Epidermal melanocyte (primary cell): ENCODE measurements around the gene EFCAB8.
"Not testable (repeated sequence)": the region's sequence is repeated elsewhere in the genome, so short reads cannot be mapped to it uniquely, and the experiment has no call there.

Experiments used
- DNase-seq: peaks from one replicate; pipeline ENCODE4 v3.0.0; 2011; ENCODE audit warnings: low spot score; ENCODE audit not compliant: insufficient read length

Gene EFCAB8

GRCh38 chr20:32945710-32946221, 87.0 kb downstream of the EFCAB8 start:
- no peak for DNase-seq

- no peak for DNase-seq
These were observed 87.9 kb downstream of the EFCAB8 start for GRCh38 chr20:32946629-32947028.

GRCh38 chr20:32950539-32950938, 91.8 kb downstream of the EFCAB8 start:
- DNase-seq = not testable (repeated sequence)

GRCh38 chr20:32957459-32957858, 98.7 kb downstream of the EFCAB8 start:
- DNase-seq = no peak

DNA sequence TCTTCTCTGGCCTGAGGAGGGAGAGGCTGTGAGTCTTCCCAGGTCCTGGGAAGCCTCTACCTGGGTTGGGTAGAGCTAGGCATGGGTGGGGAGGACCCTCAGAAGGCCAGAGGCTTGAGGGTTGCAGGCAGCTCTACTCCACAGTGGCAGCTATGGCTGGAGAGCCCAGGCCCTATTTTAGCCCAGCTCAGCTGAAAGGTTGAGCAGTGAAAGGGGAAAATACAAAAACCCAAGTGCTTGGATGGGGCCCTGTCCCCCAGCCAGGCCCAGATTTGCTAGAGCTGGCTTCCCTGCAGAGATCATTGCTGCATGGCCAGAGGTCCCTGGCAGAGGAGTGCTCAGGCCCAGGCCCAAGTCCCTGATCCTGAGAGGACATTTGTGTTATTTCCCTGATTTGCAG, 99.9 kb downstream of the EFCAB8 start:
- DNase-seq = no peak

GRCh38 chr20:32959351-32960221, 100.9 kb downstream of the EFCAB8 start:
- DNase-seq = no peak

DNA sequence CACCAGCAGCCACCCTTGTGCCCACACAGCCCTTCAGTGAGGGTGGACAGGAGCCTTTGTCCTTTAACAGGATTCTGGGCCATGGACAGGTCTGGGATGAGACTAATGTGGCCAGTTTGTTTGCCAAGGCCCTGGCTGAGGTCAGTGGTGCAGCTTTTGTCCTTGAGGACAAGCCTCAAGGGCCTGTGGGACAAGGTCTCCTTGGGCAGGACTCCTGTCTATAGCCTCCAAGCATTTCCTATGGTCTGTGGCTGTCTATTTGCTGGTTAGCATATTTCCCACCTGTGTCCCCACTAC, 101.4 kb downstream of the EFCAB8 start:
- no peak for DNase-seq

DNA sequence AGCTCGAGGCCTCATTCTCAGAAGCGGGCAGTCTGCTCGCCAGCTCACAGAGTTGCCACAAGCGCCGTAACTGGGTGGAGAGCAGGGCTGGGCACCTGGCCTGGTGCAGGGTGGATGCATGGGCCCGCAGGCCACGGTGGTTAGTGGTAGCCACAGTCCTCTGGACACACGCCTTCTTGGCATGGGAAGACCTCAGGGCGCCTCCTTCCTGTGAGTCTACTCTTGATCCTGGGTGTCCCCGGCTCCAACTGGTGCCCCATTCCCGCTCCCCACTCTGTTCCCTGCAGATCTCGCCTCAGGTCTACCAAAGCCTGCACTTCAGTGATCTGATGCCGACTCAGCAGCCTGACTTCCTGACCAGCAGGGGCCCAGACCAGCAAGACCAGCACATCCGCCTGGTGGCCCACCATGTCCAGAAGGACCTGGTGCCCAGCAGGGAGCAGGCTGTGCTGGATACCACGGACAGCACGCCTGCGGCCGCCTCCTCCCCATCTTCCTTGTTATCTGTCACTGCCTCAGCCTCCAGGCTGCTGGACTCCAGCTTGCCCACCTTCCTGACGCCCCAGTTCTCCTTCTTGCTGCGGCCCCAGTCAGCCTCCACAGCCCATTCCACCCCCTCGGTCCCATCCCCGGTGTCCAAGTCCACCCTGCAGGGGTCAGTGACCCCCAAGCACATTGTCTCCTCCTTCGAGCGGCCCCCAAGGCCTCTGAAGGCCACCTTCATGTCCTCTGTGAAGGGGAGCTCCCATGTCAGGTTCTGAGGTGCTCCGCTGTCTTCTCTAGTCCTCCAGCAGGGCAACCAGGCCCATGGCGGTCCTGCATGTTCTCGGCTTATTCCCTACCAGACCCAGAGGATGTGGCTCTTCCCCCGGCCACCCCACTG, 102.4 kb downstream of the EFCAB8 start:
- DNase-seq = no peak

- no peak for DNase-seq
These were observed 103.3 kb downstream of the EFCAB8 start for GRCh38 chr20:32962053-32962452.

DNA sequence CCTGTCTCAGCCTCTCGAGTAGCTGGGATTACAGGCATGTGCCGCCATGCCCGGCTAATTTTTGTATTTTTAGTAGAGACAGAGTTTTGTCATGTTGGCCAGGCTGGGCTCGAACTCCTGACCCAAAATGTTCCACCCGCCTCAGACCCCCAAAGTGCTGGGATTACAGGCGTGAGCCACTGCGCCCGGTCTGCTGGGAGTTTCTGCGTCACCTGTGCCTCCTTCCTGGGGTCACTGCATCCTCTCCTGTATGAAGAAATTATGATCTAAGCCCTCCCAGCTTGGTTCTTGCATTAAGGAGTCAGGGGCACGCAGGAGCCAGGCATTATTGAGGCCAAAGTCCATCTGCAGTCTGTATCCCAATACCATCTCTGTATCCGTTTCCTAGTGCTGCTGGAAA, 103.9 kb downstream of the EFCAB8 start:
- DNase-seq = not testable (repeated sequence)

DNA sequence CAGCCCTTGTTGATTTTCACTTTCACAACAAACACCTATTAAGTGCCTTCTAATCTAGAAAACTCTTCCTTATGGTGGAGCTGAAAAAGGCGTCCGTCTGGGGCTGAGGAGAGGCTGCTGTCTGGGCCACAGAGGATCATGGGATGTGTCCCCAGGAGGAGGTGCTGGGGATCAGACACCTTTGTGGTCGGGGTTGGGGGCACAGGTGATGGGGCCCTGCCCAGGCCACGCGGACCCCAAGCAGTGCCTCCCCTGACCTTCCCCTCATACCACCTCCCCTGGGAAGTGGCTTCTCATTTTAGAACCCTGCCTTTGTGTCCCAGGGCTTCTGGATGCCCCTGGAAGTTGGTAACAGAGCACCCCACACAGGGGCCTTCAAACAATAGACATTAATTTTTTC, 104.5 kb downstream of the EFCAB8 start:
- no peak for DNase-seq

DNA sequence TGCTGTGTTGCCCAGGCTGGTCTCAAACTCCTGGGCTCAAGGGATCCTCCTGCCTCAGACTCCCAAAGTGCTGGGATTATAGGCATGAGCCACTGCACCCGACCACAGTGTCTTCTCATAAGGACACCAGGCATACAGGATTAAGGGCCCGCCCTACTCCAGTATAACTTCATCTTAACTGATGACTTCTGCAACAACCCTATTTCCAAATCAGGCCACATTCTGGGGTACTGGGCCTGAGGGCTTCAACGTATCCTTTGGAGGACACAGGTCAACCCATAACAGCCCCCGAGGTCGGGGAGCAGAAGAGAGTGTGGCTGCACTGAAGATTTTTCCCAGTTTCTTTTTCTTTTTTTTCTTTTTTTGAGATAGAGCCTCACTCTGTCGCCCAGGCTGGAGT, 105.9 kb downstream of the EFCAB8 start:
- DNase-seq = no peak

DNA sequence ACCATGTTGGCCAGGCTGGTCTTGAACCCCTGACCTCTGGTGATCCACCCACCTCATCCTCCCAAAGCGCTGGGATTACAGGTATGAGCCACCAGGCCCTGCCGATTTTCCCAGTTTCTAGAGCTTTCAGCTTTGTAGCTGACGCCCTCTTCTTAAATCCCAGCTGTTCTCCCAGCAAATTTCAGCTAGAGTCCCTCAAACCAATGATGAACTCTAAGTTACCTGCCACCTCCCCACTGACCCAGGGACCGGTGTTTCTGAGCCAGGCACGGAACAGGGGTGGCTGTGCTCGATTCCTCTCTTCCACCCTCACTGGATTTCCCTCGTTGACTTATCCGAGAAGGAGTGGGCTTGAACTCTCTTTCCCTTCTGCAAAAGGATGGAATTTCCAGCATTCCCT, 106.4 kb downstream of the EFCAB8 start:
- no peak for DNase-seq

- no peak for DNase-seq
These were observed 107.1 kb downstream of the EFCAB8 start for GRCh38 chr20:32965581-32966373.

DNA sequence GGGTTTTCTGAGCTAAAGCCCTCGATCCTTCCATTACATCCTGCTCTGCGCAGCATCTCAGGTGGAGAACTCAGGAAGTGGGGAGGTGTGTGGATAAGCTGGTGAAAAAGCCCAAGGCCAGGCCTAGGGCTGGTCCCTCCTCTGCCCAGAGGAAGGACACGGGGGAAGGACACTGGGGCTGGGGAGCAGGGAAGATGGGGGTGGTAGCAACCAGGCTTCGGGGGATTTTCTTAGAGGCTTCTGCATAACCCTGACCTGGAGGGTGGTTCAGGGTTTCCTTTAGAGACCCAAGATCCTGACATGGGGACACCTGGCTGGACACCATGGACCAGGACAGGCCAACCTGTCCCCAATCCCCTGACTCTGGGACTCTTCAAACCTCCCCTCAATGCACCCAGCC, 107.7 kb downstream of the EFCAB8 start:
- no peak for DNase-seq

DNA sequence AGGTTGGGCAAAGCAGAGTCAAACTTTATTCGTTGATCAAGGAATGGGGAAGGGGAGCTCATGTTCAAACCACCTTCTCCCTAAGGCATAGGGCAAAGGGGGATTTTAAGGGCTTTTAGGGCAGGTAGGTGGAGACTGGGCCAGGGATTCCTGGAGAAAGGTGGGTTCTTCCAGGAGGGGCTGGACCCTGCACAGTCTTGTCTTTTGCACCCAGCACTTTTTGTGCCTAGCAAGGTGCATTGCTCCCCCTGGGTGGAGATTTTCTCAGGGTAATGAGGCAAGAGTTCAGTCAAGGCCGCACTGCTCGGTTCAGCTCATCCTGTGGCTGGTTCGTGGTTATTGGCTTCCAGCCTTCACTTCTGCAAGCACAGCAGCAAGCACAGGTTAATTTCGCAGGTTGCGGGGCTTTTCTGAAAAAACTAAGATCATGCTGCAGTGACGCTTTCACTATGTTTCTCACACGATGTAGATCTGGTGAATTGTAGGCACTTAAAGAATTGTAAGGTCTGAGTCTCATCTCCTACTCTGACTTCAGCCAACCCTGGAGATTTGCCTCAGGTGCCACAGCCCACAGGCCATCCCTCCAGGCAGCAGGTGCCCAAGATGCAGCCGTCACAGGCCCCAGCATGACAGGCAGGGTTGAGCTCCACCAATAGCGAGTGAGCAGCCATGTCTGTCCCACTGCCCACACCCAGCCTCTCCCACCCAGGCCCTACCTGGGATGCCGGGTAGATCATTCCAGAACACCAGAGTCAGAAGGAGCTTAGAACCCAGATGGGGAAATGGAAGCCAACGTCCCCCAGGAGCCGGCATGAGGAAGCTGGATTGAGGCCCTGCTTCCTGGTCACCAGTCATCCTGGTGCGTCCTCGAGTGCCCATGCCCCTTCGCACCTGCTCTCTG, 108.4 kb downstream of the EFCAB8 start:
- no peak for DNase-seq

GRCh38 chr20:32967961-32968457, 109.3 kb downstream of the EFCAB8 start:
- DNase-seq = no peak

DNA sequence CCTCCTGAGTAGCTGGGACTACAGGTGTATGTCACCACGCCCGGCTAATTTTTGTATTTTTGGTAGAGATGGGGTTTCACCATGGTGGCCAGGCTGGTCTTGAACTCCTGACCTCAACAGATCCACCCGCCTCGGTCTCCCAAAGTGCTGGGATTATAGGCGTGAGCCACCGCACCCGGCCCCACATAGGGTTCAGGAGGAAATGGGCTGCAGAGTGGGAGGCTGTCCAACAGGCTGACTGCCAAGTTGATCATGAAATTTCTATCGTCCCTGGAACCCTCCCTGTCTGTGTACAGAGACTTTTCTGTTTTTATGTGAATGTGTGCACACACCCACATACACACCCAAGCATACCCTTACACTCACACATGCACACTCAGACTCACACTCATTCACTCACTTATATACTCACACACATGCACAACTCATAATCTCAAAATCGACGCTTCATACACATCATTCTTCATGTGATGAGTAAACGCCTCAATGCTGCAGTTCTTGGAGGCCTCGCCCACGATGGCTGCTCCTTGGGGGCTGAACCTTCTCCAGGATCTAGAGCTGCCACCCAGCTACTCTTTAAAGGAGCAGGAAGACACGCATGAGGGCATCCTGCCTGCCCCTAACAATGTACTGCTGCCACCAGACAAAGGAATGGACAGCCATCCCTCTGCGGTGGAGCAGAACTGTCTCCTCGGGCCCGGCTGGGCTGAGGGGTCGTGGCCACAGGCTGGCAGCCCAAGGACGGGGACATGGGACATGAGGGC, 109.9 kb downstream of the EFCAB8 start:
- DNase-seq = no peak

GRCh38 chr20:32969356-32970114, 110.8 kb downstream of the EFCAB8 start:
- no peak for DNase-seq
